Keratinocyte (primary cell): Measurements from ENCODE around the gene HOXA7.

Experiments used
- EZH2 ChIP-seq: IDR thresholded peaks from one replicate; pipeline ENCODE4 v1.6.1; 2012; ENCODE audit warnings: inconsistent platforms, mild to moderate bottlenecking, low read length, moderate library complexity
- TF ChIP-seq, protein P1 (sequence below), 3 experiments: IDR thresholded peaks in 1 of 3; conservative IDR thresholded peaks in 1 of 3; optimal IDR thresholded peaks in 1 of 3; 2 replicates in 2 of 3; 3 replicates in 1 of 3; pipeline versions ENCODE3 to v1.5.1; 2011; ENCODE audit warnings: low read length in 3 of 3, mild to moderate bottlenecking in 3 of 3, moderate library complexity in 2 of 3, control low read depth in 1 of 3, inconsistent platforms in 1 of 3; ENCODE audit not compliant: insufficient read depth in 2 of 3; ENCODE audit errors: extremely low read depth in 1 of 3

DNA sequence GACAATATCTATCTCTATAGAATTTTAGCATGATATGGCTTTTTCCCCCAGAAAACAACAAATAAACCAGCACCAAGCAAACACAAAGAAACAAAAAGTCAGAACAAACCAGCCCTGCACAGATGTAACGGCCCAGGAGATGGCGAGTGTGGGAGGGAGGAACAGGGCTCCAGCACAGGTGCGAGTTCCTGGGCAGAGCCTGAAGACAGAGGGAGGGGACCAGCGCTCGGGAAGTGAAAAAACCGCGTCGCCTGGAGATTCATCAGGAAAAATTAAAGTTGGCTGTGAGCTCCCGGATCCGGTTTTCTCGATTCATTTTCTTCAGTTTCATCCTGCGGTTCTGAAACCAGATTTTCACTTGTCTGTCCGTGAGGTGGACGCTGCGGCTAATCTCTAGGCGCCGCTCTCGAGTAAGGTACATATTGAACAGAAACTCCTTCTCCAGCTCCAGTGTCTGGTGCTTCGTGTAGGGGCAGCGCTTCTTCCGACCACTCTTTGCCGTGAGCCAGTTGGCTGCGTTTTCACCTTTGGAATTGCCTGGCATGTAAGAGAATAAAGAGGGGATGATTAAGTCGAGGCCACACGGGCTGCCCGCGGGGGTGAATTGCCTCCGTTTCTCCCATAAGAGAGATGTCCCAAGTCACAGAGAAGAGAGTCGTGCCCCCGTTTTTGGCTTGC lies 15.3 kb upstream of the HOXA7 start:
- TF ChIP-seq, protein P1, sequence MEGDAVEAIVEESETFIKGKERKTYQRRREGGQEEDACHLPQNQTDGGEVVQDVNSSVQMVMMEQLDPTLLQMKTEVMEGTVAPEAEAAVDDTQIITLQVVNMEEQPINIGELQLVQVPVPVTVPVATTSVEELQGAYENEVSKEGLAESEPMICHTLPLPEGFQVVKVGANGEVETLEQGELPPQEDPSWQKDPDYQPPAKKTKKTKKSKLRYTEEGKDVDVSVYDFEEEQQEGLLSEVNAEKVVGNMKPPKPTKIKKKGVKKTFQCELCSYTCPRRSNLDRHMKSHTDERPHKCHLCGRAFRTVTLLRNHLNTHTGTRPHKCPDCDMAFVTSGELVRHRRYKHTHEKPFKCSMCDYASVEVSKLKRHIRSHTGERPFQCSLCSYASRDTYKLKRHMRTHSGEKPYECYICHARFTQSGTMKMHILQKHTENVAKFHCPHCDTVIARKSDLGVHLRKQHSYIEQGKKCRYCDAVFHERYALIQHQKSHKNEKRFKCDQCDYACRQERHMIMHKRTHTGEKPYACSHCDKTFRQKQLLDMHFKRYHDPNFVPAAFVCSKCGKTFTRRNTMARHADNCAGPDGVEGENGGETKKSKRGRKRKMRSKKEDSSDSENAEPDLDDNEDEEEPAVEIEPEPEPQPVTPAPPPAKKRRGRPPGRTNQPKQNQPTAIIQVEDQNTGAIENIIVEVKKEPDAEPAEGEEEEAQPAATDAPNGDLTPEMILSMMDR (optimal IDR thresholded peaks at IDR 0.05 in 1 of 3, IDR thresholded peaks at IDR 0.05 in 1 of 3, conservative IDR thresholded peaks at IDR 0.05 in 1 of 3; ENCODE audit: extremely low read depth in 1 of 3, insufficient read depth in 2 of 3, low read length in 3 of 3): no peak
- TF ChIP-seq EZH2: no peak
